HL-60/S4 treated with retinoic acid at 250 ng/mL for 4 days and 3 days (cell line): Measurements from ENCODE around the gene SSPN.

Source experiments
- in situ Hi-C: fragments of 300-500 bp; cut with MboI; formaldehyde crosslinking; loops from 2 replicates; pipeline ENCODE4 v1.7.0; 2022; ENCODE audit warnings: low sequenced_read_pairs

The SSPN gene

GRCh38 chr12:26185532-26186320 is 9.6 kb upstream of the SSPN start:
- in situ Hi-C loops: no loop called here

- in situ Hi-C loops: no loop called here
Measured at GRCh38 chr12:26187014-26187798, 8.2 kb upstream of the SSPN start.

DNA sequence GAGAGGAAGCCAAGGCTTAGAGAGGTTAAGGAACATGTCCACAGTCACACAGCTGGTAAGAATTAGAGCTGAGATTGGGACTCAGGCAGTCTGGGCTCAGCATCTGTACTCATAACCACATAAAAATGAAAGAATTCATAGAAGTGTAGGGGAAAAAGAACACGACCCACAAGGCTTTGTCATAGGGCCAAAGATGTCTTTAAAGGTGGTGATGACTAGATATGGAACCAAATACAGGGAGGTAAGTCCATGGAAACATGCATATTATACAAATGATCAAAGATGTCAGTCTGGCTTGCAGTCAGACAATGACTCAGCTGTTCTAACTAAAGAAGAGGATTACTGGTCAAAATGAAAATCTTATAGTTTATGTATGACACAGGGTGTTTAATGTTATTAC is 7.2 kb upstream of the SSPN start:
- in situ Hi-C loops: no loop called here

DNA sequence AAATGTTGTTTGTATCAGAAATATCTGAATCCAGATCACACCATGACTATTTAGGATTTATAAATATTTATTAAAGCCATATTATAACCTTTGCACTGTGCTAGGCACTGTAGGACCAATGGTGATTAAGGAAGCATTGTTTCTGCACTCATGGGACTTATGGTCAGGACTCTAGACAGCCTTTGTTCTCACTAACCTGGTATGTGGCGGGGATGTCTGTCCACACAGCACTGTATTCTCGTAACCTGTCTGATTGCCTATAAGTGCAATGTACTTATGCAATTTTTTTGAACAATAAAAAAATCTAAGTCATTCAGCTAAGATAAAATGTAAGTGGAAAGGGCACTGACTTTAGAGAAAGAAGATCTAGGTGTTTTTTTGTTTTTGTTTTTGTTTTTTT is 6.7 kb upstream of the SSPN start:
- in situ Hi-C loops: no loop called here

- in situ Hi-C loops: no loop called here
Measured at GRCh38 chr12:26192142-26192541, 3.2 kb upstream of the SSPN start.

- in situ Hi-C loops: no loop called here
Measured at GRCh38 chr12:26193539-26193938, 1.8 kb upstream of the SSPN start.

GRCh38 chr12:26195641-26196420 is 458 bp downstream of the SSPN start:
- in situ Hi-C loops: no loop called here

GRCh38 chr12:26196421-26196716 is 996 bp downstream of the SSPN start:
- in situ Hi-C loops: no loop called here

DNA sequence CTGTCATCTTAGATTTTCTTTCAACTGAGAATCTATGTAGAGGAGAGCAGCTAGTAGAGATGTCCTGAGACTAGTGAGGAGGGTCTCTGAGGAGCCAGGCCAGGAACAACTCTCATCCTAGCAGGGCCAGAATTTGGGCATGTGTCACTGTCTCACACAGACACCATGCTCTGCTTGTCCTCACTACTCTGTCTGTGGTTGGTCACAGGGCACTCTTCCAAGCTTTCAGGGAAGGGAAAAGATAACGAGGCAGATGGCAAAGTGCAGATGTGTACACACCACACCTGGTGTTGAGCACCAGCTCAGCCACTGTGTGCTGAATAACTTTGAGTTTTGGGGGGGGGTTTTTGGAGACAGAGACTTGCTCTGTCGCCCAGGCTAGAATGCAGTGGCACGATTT is 2.5 kb downstream of the SSPN start:
- in situ Hi-C loops: no loop called here

GRCh38 chr12:26198742-26199141 is 3.4 kb downstream of the SSPN start:
- in situ Hi-C loops: no loop called here

GRCh38 chr12:26203167-26203780 is 7.9 kb downstream of the SSPN start:
- in situ Hi-C loops: no loop called here

DNA sequence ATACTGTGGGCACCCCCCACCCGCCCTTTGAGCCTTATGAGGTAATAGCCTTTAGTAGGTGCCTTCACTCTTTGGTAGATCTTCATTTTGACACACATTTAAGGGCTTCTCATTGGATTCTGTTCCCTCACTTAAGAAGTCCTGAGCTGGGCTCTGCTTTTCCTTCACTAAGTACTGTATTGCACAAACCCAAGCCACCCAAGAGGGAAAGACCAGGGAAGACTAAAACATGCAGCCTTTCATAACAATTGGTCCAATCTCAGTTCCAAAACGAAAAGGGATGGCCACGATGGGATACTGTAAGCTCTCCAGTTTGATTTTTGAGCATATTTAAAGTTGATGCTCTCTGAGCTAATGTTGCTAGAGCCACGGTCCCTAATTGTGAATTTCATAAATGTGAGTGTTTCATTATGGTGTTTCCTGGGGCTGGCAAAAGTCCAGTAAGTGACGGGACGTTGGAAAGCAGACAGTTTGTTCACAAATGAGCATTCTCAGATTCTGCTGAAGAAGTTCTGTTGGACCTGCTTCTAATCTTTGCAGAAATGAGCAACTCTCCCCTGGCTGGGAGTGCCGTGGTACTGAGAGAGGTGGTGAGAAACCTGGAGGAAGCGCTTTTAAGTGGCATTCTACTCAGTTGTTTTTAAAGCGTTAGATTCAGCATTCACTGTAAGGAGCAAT is 9.4 kb downstream of the SSPN start:
- in situ Hi-C loops: no loop called here

- in situ Hi-C loops: no loop called here
Measured at GRCh38 chr12:26205298-26205697, 9.9 kb downstream of the SSPN start.

- in situ Hi-C loops: no loop called here
Measured at GRCh38 chr12:26205941-26206340, 10.6 kb downstream of the SSPN start.

- in situ Hi-C loops: no loop called here
Measured at GRCh38 chr12:26211331-26211730, 16.0 kb downstream of the SSPN start.

GRCh38 chr12:26212396-26212795 is 17.0 kb downstream of the SSPN start:
- in situ Hi-C loops: no loop called here

DNA sequence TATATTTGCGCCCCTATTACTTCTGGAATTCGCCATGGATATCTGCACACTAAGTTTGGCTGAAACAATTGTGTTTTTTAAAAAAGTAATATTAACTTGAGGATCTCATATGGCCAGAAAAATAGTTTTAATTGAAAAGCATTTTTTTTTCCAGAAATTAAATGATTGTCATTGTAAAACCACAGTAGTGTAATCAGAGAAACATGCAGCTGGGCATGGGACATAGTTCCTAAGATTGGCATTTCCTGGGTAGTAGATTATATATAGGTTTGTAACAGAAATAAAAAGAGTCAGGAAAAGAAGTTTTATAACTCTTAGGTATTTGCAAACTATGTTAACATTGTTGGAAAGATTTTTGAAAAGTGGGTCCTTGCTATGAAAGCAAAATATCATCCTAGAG is 17.6 kb downstream of the SSPN start:
- in situ Hi-C loops: no loop called here

DNA sequence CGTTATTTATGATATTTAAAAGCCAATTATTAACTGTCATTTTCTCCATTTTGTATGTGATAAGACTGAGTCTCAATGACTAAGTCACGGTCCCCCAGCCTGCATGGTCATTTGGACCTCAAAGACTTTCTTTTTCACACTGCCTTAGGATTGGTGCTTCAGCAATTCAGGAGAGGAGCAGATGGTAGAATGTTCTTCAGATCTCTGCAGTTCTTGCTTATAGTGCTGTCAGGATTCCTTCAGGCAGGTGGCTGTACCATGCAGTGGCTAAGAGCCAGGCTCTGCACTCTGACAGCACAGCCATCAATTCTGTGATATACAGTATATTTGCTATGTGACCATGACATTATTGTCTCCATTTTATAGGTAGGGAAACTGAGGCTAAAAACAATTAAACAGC is 18.7 kb downstream of the SSPN start:
- in situ Hi-C loops: no loop called here

- in situ Hi-C loops: no loop called here
Measured at GRCh38 chr12:26219736-26220135, 24.4 kb downstream of the SSPN start.

DNA sequence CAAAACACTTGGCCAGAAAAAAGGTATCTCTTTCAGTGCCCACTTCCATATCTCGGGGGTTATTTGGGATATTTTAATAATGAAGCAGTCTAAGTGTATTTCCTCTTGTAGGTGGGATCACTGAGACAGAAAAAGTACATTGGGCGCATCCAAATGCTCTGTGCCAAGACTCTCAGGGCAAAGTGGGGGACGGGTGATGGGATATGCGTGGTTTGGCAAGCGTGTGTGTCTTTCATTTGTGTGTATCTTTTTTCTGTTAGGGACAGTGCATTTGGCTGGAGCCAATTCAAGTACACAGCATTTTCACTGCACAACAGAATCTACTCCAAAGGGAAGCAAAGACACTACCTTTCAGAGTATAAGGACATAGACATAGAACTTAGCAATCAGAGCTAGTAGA is 29.3 kb downstream of the SSPN start:
- in situ Hi-C loops: no loop called here

DNA sequence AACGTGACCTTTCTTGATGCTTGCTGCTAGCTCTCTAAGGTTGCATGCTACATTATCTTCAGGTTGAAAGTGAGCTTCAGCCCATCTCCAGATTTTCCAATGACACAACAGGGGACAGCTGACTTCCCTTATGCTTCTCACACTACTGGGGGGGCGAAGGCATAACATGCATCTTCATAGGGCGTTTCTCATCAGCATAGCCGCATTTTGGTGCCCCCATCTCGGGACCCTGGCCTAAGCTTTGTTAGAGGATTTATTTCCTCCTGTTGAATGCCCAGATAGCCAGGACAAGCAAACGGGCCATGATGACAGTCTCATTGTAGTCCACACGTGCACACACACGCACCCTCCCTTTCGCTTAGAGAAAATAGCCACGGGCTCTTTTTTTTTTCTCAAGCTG is 30.7 kb downstream of the SSPN start:
- in situ Hi-C loops: no loop called here
